Activated gamma-delta T cell (primary cell): ENCODE results near the gene MACROD2.

Experiments
- DNase-seq: peaks from one replicate; lab custom pipeline; 2025; lab: John Stamatoyannopoulos, UW

MACROD2 gene

GRCh38 chr20:14866841-14867514 is 871.7 kb downstream of the MACROD2 start:
- no peak for DNase-seq

GRCh38 chr20:14877301-14878028 is 882.1 kb downstream of the MACROD2 start:
- no peak for DNase-seq

GRCh38 chr20:14878676-14879019 is 883.3 kb downstream of the MACROD2 start:
- DNase-seq: no peak

- DNase-seq: no peak
Measured at GRCh38 chr20:14879020-14879697, 883.8 kb downstream of the MACROD2 start.

GRCh38 chr20:14879839-14880238 is 884.5 kb downstream of the MACROD2 start:
- no peak for DNase-seq

GRCh38 chr20:14881518-14881917 is 886.2 kb downstream of the MACROD2 start:
- no peak for DNase-seq

GRCh38 chr20:14882157-14882556 is 886.8 kb downstream of the MACROD2 start:
- DNase-seq: no peak

- no peak for DNase-seq
Measured at GRCh38 chr20:14882846-14883245, 887.5 kb downstream of the MACROD2 start.

GRCh38 chr20:14883324-14883723 is 888.0 kb downstream of the MACROD2 start:
- DNase-seq: no peak

- DNase-seq: no peak
Measured at GRCh38 chr20:14885661-14886060, 890.3 kb downstream of the MACROD2 start.

- no peak for DNase-seq
Measured at GRCh38 chr20:14888134-14888533, 892.8 kb downstream of the MACROD2 start.

GRCh38 chr20:14889496-14890255 is 894.4 kb downstream of the MACROD2 start:
- no peak for DNase-seq

- DNase-seq: no peak
Measured at GRCh38 chr20:14890713-14891112, 895.4 kb downstream of the MACROD2 start.

GRCh38 chr20:14892782-14893181 is 897.5 kb downstream of the MACROD2 start:
- DNase-seq: no peak

- DNase-seq: no peak
Measured at GRCh38 chr20:14896569-14896968, 901.3 kb downstream of the MACROD2 start.

GRCh38 chr20:14897608-14898007 is 902.3 kb downstream of the MACROD2 start:
- DNase-seq: no peak

GRCh38 chr20:14902432-14903089 is 907.2 kb downstream of the MACROD2 start:
- DNase-seq: no peak

GRCh38 chr20:14906908-14907434 is 911.7 kb downstream of the MACROD2 start:
- DNase-seq: no peak

- no peak for DNase-seq
Measured at GRCh38 chr20:14910126-14910525, 914.8 kb downstream of the MACROD2 start.

GRCh38 chr20:14913896-14914620 is 918.7 kb downstream of the MACROD2 start:
- DNase-seq: no peak

GRCh38 chr20:14914633-14915032 is 919.3 kb downstream of the MACROD2 start:
- no peak for DNase-seq
